Stimulated activated CD8-positive, alpha-beta memory T cell treated with anti-CD3 and anti-CD28 coated beads, Interleukin-12 subunit alpha, Interleukin-12 subunit beta, amount 100 ng/mL, for 1 hour (primary cell): Measurements from ENCODE around the gene SERPINE1.
"Not testable (repeated sequence)": the region's sequence is repeated elsewhere in the genome, so short reads cannot be mapped to it uniquely, and the experiment has no call there.

ENCODE experiments used
- DNase-seq: peaks from one replicate; pipeline ENCODE4 v3.0.0-alpha.2; 2020; ENCODE audit warnings: low read depth

The SERPINE1 gene

GRCh38 chr7:101126651-101127459, at the start of gene SERPINE1:
SERPINE1 (plus strand) TSS chr7:101127104; CDS start chr7:101128394, 1,290 bp downstream.
- DNase-seq: peak; percentile 29

- DNase-seq: peak; percentile 73
These were observed 49.4 kb upstream of the SERPINE1 start for GRCh38 chr7:101077303-101078086.

GRCh38 chr7:101081432-101081831, 45.5 kb upstream of the SERPINE1 start:
- no peak for DNase-seq

GRCh38 chr7:101084865-101085161, 42.1 kb upstream of the SERPINE1 start:
- DNase-seq: no peak

GRCh38 chr7:101085162-101085964, 41.5 kb upstream of the SERPINE1 start, which contains the start of gene TRIM56:
TRIM56 (plus strand) TSS chr7:101085481; CDS start chr7:101087313, 1,832 bp downstream.
- peak; percentile 53 for DNase-seq

GRCh38 chr7:101087334-101088068, 39.4 kb upstream of the SERPINE1 start:
- no peak for DNase-seq

- no peak for DNase-seq
These were observed 38.9 kb upstream of the SERPINE1 start for GRCh38 chr7:101088069-101088425.

GRCh38 chr7:101088858-101089529, 37.9 kb upstream of the SERPINE1 start:
- DNase-seq: no peak

GRCh38 chr7:101089876-101090275, 37.0 kb upstream of the SERPINE1 start:
- no peak for DNase-seq

- not testable (repeated sequence) for DNase-seq
These were observed 34.5 kb upstream of the SERPINE1 start for GRCh38 chr7:101092266-101092905.

- DNase-seq: no peak
These were observed 33.0 kb upstream of the SERPINE1 start for GRCh38 chr7:101093906-101094305.

GRCh38 chr7:101094376-101094775, 32.5 kb upstream of the SERPINE1 start:
- DNase-seq: no peak

- DNase-seq: no peak
These were observed 32.0 kb upstream of the SERPINE1 start for GRCh38 chr7:101094791-101095375.

- DNase-seq: no peak
These were observed 30.5 kb upstream of the SERPINE1 start for GRCh38 chr7:101096331-101096956.

- no peak for DNase-seq
These were observed 30.0 kb upstream of the SERPINE1 start for GRCh38 chr7:101096957-101097347.

GRCh38 chr7:101097561-101097960, 29.3 kb upstream of the SERPINE1 start:
- DNase-seq: no peak

GRCh38 chr7:101099969-101100781, 26.7 kb upstream of the SERPINE1 start:
- peak; percentile 20 for DNase-seq

GRCh38 chr7:101100858-101101847, 25.8 kb upstream of the SERPINE1 start:
- no peak for DNase-seq
